IMR-90 (cell line): ENCODE measurements around the gene RASSF7. TPM values are rescaled to one million over a fixed set of nuclear protein-coding genes. Genes with fewer than 3 reads are reported as not detected.

ENCODE experiments used
- ATAC-seq: fragments of 200-7000 bp; cut with Tn5 transposase; 2 replicates; pipeline ENCODE4 v1.9.1; 2020; ENCODE audit warnings: low read depth, mild to moderate bottlenecking, moderate library complexity
- BruUV-seq: library from RNA; stranded (reverse); fragments of 400-500 nt; replicated peaks from 2 replicates; lab custom pipeline; 2021; lab: Mats Ljungman, UMichigan
- CTCF ChIA-PET: fragments of 300-600 bp; formaldehyde crosslinking; extraction: SDS; loops from one replicate; lab custom pipeline; 2021; ENCODE audit warnings: antibody characterized with exemption; lab: Yijun Ruan, JAX
- POLR2A ChIA-PET: fragments of 300-600 bp; sonication (Branson Sonifier 250); formaldehyde crosslinking; loops from one replicate; lab custom pipeline; 2022; ENCODE audit warnings: antibody characterized with exemption; ENCODE audit not compliant: unreplicated experiment; lab: Charles Lee
- DNase-seq: peaks from one replicate; pipeline ENCODE4 v3.0.0; 2013
- H2AFZ ChIP-seq: replicated peaks from 2 replicates; pipeline ENCODE3; 2013; ENCODE audit warnings: low read length, mild to moderate bottlenecking; ENCODE audit not compliant: poor library complexity
- H2AK5ac ChIP-seq: 2 replicates; pipeline ENCODE4 v1.6.1; 2013; ENCODE audit warnings: low read depth, low read length, inconsistent platforms
- H2AK9ac ChIP-seq: replicated peaks from 2 replicates; pipeline ENCODE3; 2013; ENCODE audit warnings: mild to moderate bottlenecking, low read depth, low read length, moderate library complexity; ENCODE audit not compliant: poor library complexity
- H2BK120ac ChIP-seq: 2 replicates; pipeline ENCODE4 v1.6.1; 2013; ENCODE audit warnings: low read depth, low read length, inconsistent platforms
- H2BK15ac ChIP-seq: 3 replicates; pipeline ENCODE4 v1.6.1; 2013; ENCODE audit warnings: low read depth, low read length, inconsistent platforms
- H2BK20ac ChIP-seq: 2 replicates; pipeline ENCODE4 v1.6.1; 2013; ENCODE audit warnings: low read depth, mild to moderate bottlenecking, inconsistent platforms, low read length, moderate library complexity
- H2BK5ac ChIP-seq: 2 replicates; pipeline ENCODE4 v1.6.1; 2013; ENCODE audit warnings: mild to moderate bottlenecking, low read depth, low read length, inconsistent platforms; ENCODE audit not compliant: poor library complexity, severe bottlenecking
- H3K14ac ChIP-seq: replicated peaks from 2 replicates; pipeline ENCODE4 v1.6.1; 2013; ENCODE audit warnings: low read depth, low read length, inconsistent platforms
- H3K18ac ChIP-seq: 2 replicates; pipeline ENCODE4 v1.6.1; 2013; ENCODE audit warnings: low read depth, low read length, control low read depth
- H3K23ac ChIP-seq: 2 replicates; pipeline ENCODE4 v1.6.1; 2013; ENCODE audit warnings: low read depth, low read length, inconsistent platforms
- H3K27ac ChIP-seq: 2 replicates; pipeline ENCODE4 v1.5.1; 2013; ENCODE audit warnings: mild to moderate bottlenecking, control low read depth, low read length; ENCODE audit not compliant: insufficient read depth
- H3K27me3 ChIP-seq: 2 replicates; pipeline ENCODE4 v1.6.1; 2013; ENCODE audit warnings: low read length; ENCODE audit not compliant: control insufficient read depth, insufficient read depth
- H3K36me3 ChIP-seq: 2 replicates; pipeline ENCODE4 v1.6.1; 2013; ENCODE audit warnings: low read length, mixed read lengths; ENCODE audit not compliant: control insufficient read depth, insufficient read depth
- H3K4ac ChIP-seq: 2 replicates; pipeline ENCODE4 v1.6.1; 2013; ENCODE audit warnings: low read depth, low read length, inconsistent platforms
- H3K4me1 ChIP-seq: 2 replicates; pipeline ENCODE4 v1.6.1; 2013; ENCODE audit warnings: low read length, mixed read lengths; ENCODE audit not compliant: control insufficient read depth, insufficient read depth
- H3K4me2 ChIP-seq: 2 replicates; pipeline ENCODE4 v1.6.1; 2013; ENCODE audit warnings: low read depth, mild to moderate bottlenecking, control low read depth, low read length, moderate library complexity
- H3K4me3 ChIP-seq: 2 replicates; pipeline ENCODE4 v1.5.1; 2013; ENCODE audit warnings: low read depth, mild to moderate bottlenecking, control low read depth, low read length, moderate library complexity; ENCODE audit not compliant: insufficient read depth
- H3K56ac ChIP-seq: 2 replicates; pipeline ENCODE4 v1.6.1; 2013; ENCODE audit warnings: low read length, inconsistent platforms; ENCODE audit not compliant: insufficient read depth; ENCODE audit errors: extremely low read depth
- H3K79me1 ChIP-seq, 2 experiments: 2 replicates each; pipeline ENCODE4 v1.6.1; 2013; ENCODE audit warnings: low read length in 2 of 2, inconsistent platforms in 1 of 2, low read depth in 1 of 2
- H3K9ac ChIP-seq: 2 replicates; pipeline ENCODE4 v1.6.1; 2013; ENCODE audit warnings: low read depth, low read length, control low read depth
- H3K9me1 ChIP-seq: 2 replicates; pipeline ENCODE4 v1.6.1; 2013; ENCODE audit warnings: low read length, inconsistent platforms; ENCODE audit not compliant: insufficient read depth
- H3K9me3 ChIP-seq: 2 replicates; pipeline ENCODE4 v1.6.1; 2013; ENCODE audit warnings: low read length; ENCODE audit not compliant: control insufficient read depth, insufficient read depth
- H4K20me1 ChIP-seq: 2 replicates; pipeline ENCODE4 v1.6.1; 2013; ENCODE audit warnings: low read length, inconsistent platforms; ENCODE audit not compliant: insufficient read depth
- H4K5ac ChIP-seq: 2 replicates; pipeline ENCODE4 v1.6.1; 2013; ENCODE audit warnings: mild to moderate bottlenecking, low read depth, low read length, control low read depth
- H4K8ac ChIP-seq, 2 experiments: 2 replicates each; pipeline ENCODE4 v1.6.1; 2013; ENCODE audit warnings: low read depth in 2 of 2, low read length in 2 of 2, control low read depth in 1 of 2, inconsistent platforms in 1 of 2
- H4K91ac ChIP-seq: 2 replicates; pipeline ENCODE4 v1.6.1; 2013; ENCODE audit warnings: low read depth, low read length, inconsistent platforms; ENCODE audit not compliant: insufficient read depth
- BHLHE40 ChIP-seq: fragments of 150-350 bp; IDR thresholded peaks from 2 replicates; pipeline ENCODE4 v1.6.1; 2016; ENCODE audit warnings: mild to moderate bottlenecking, low read depth, low read length
- CEBPB ChIP-seq: IDR thresholded peaks from 2 replicates; pipeline ENCODE4 v1.6.1; 2012; ENCODE audit warnings: low read depth, low read length, improper control_type of control experiment
- FOS ChIP-seq: fragments of 150-350 bp; IDR thresholded peaks from 2 replicates; pipeline ENCODE4 v1.6.1; 2016; ENCODE audit warnings: low read depth, low read length
- MAFK ChIP-seq: IDR thresholded peaks from 2 replicates; pipeline ENCODE4 v1.6.1; 2012; ENCODE audit warnings: low read depth, low read length, improper control_type of control experiment
- MAZ ChIP-seq: IDR thresholded peaks from 2 replicates; pipeline ENCODE4 v1.6.1; 2012; ENCODE audit warnings: low read depth, mild to moderate bottlenecking, low read length, improper control_type of control experiment, moderate library complexity, borderline replicate concordance
- NFE2L2 ChIP-seq: fragments of 150-350 bp; IDR thresholded peaks from 2 replicates; pipeline ENCODE4 v1.6.1; 2016; ENCODE audit warnings: low read depth, mild to moderate bottlenecking, low read length
- POLR2A ChIP-seq: IDR thresholded peaks from 2 replicates; pipeline ENCODE4 v1.6.1; 2012; ENCODE audit warnings: mild to moderate bottlenecking, low read depth, low read length
- RAD21 ChIP-seq: IDR thresholded peaks from 2 replicates; pipeline ENCODE4 v1.6.1; 2012; ENCODE audit warnings: low read length, improper control_type of control experiment
- RCOR1 ChIP-seq: IDR thresholded peaks from 2 replicates; pipeline ENCODE4 v1.6.1; 2012; ENCODE audit warnings: mild to moderate bottlenecking, low read length, improper control_type of control experiment; ENCODE audit not compliant: insufficient replicate concordance
- RFX5 ChIP-seq: IDR thresholded peaks from 2 replicates; pipeline ENCODE4 v1.8.0; 2012; ENCODE audit warnings: low read depth, mild to moderate bottlenecking, low read length, moderate library complexity
- SMC3 ChIP-seq: fragments of 150-350 bp; IDR thresholded peaks from 2 replicates; pipeline ENCODE4 v1.6.1; 2016; ENCODE audit warnings: low read depth, mild to moderate bottlenecking, antibody characterized with exemption, low read length, moderate library complexity
- WGBS, 2 experiments: methylation state at CpG; one replicate each; pipeline versions ENCODE4 v1.1.5 to v1.1.7; 2013; ENCODE audit warnings: missing lambda C conversion rate in 2 of 2; ENCODE audit not compliant: insufficient read length in 1 of 2; ENCODE audit errors: extremely low coverage in 2 of 2; 5-methylcytosine and 5-hydroxymethylcytosine counted together
- dilution Hi-C: fragments of 300-500 bp; cut with HindIII; formaldehyde crosslinking; loops from one replicate; pipeline ENCODE4 v1.14.3; 2018; ENCODE audit warnings: low sequenced_read_pairs; ENCODE audit not compliant: unreplicated experiment
- in situ Hi-C: fragments of 300-500 bp; cut with MboI; formaldehyde crosslinking; loops from 3 replicates; pipeline ENCODE4 v1.14.3; 2019; ENCODE audit warnings: low sequenced_read_pairs, inconsistent platforms, mixed read lengths
- intact Hi-C: fragments of 100-400 bp; cut with micrococcal nuclease; formaldehyde crosslinking; loops from 2 replicates; pipeline ENCODE4 v1.10.0; 2022
- polyA plus RNA-seq, 3 experiments: library from polyadenylated mRNA; depleted of rRNA; stranded (reverse); fragments of >200 nt; gene quantifications; 2 replicates each; pipeline ENCODE4 v1.2.3, GENCODE V29; 2012; ENCODE audit warnings: low replicate concordance in 1 of 3
- total RNA-seq: library from RNA; depleted of rRNA; stranded (reverse); fragments of >200 nt; gene quantifications from 2 replicates; pipeline ENCODE4 v1.2.3, GENCODE V29; 2012
- TF ChIP-seq, protein P1 (sequence below): fragments of 150-350 bp; IDR thresholded peaks from 2 replicates; pipeline ENCODE4 v1.6.1; 2017; ENCODE audit warnings: mild to moderate bottlenecking, antibody characterized with exemption, low read length, low read depth

The RASSF7 gene
- total and polyA plus RNA-seq, 2 of the 4 experiments (the other 2 are of a cell fraction), result 6.8 to 18.5 TPM

DNA sequence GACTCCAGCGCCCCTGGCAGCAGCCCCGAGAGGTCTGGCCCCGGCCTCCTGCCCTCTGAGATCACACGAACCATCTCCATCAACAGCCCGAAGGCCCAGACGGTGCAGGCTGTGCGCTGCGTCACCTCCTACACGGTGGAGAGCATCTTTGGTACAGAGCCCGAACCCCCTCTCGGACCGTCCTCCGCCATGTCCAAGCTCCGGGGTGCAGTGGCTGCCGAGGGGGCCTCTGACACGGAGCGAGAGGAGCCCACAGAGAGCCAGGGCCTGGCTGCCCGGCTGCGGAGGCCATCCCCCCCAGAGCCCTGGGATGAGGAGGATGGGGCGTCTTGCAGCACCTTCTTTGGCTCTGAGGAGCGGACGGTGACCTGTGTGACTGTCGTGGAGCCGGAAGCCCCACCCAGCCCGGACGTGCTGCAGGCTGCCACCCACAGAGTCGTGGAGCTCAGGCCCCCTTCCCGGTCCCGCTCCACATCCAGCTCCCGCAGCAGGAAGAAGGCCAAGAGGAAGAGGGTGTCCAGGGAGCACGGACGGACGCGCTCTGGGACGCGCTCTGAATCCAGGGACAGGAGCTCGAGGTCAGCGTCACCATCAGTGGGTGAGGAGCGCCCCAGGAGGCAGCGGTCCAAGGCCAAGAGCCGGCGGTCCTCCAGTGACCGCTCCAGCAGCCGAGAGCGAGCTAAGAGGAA lies 47.3 kb downstream of the RASSF7 start:
- no peak overlapping the region for H3K18ac ChIP-seq
- H2AFZ ChIP-seq, result no peak overlapping the region
- no peaks in the 10 kb centered on the region for H3K4me1 ChIP-seq
- ChIA-PET CTCF (no interaction called here), POLR2A (no interaction called here)
- no peak overlapping the region for H3K4ac ChIP-seq
- H2AK9ac ChIP-seq, result peak overlapping the region; percentile 37
- H3K23ac ChIP-seq, result no peak overlapping the region
- H2BK15ac ChIP-seq, result no peak overlapping the region
- peaks cover 0 to 20% of the 10 kb centered on the region in 2 experiments; a peak in 3 of 4 replicates for H3K79me1 ChIP-seq
- no peak overlapping the region for H3K14ac ChIP-seq
- H3K4me3 ChIP-seq, result no peak overlapping the region
- H4K5ac ChIP-seq, result no peak overlapping the region
- H2BK120ac ChIP-seq, result no peak overlapping the region
- no peak for DNase-seq
- peaks cover 90% of the 10 kb centered on the region for H3K36me3 ChIP-seq
- in situ Hi-C loops (no loop called here), dilution Hi-C loops (no loop called here), intact Hi-C loops (no loop called here)
- H2BK5ac ChIP-seq, result no peak overlapping the region
- no peaks in the 10 kb centered on the region for H3K9me3 ChIP-seq
- no peak overlapping the region for H3K56ac ChIP-seq
- peaks cover 21% of the 10 kb centered on the region for H4K20me1 ChIP-seq
- no peak overlapping the region for H2AK5ac ChIP-seq
- ATAC-seq, result no peak
- no peak overlapping the region for H3K4me2 ChIP-seq
- no peak overlapping the region for H4K8ac ChIP-seq
- no peak overlapping the region for H4K91ac ChIP-seq
- H3K27ac ChIP-seq, result no peak overlapping the region
- H3K9ac ChIP-seq, result no peak overlapping the region
- no TSS peak for BruUV-seq
- no peaks in the 10 kb centered on the region for H3K9me1 ChIP-seq
- no peak overlapping the region for H2BK20ac ChIP-seq
- no peak for TF ChIP-seq CEBPB
- no peak for TF ChIP-seq RAD21
- TF ChIP-seq MAZ, result no peak
- TF ChIP-seq SMC3, result no peak
- no peak for TF ChIP-seq RFX5
- TF ChIP-seq NFE2L2, result no peak
- no peak for TF ChIP-seq POLR2A
- TF ChIP-seq, protein P1, sequence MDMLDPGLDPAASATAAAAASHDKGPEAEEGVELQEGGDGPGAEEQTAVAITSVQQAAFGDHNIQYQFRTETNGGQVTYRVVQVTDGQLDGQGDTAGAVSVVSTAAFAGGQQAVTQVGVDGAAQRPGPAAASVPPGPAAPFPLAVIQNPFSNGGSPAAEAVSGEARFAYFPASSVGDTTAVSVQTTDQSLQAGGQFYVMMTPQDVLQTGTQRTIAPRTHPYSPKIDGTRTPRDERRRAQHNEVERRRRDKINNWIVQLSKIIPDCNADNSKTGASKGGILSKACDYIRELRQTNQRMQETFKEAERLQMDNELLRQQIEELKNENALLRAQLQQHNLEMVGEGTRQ, result no peak
- no peak for TF ChIP-seq BHLHE40
- no peak for TF ChIP-seq FOS
- TF ChIP-seq MAFK, result no peak
- TF ChIP-seq RCOR1, result no peak
- 93% methylated on average over 25 of the region's 45 CpGs; no CpG with 5 or more reads in 1 of the 2 experiments for WGBS, 2 experiments
- no peaks in the 10 kb centered on the region for H3K27me3 ChIP-seq
